OCI-LY7 (cell line): ENCODE results near the gene DGCR8. TPM values are rescaled to one million over a fixed set of nuclear protein-coding genes. Genes with fewer than 3 reads are reported as not detected.
A peak's percentile ranks its signal among the peaks of the same experiment; 100 is the strongest.

Source experiments
- BruUV-seq: library from RNA; stranded (reverse); fragments of 400-500 nt; replicated peaks from 2 replicates; lab custom pipeline; 2021; lab: Mats Ljungman, UMichigan
- CTCF ChIA-PET: fragments of 300-600 bp; sonication (Branson Sonifier 250); formaldehyde crosslinking; loops from one replicate; lab custom pipeline; 2022; ENCODE audit warnings: antibody characterized with exemption; ENCODE audit not compliant: unreplicated experiment; lab: Charles Lee
- POLR2A ChIA-PET: fragments of 300-600 bp; sonication (Branson Sonifier 250); formaldehyde crosslinking; loops from one replicate; lab custom pipeline; 2022; ENCODE audit warnings: antibody characterized with exemption; lab: Charles Lee
- DNase-seq: peaks from one replicate; pipeline ENCODE4 v3.0.0-alpha.2; 2015; ENCODE audit warnings: low spot score
- H2AFZ ChIP-seq: fragments of 200-600 bp; sonication (generic), shearing (Covaris generic); 2 replicates; pipeline ENCODE4 v1.6.1; 2014; ENCODE audit warnings: mild to moderate bottlenecking, antibody characterized with exemption, low read length, moderate library complexity
- H3K27ac ChIP-seq: fragments of 200-600 bp; sonication (generic); 2 replicates; pipeline ENCODE4 v1.5.1; 2014; ENCODE audit warnings: mixed run types, low read depth, mild to moderate bottlenecking, moderate library complexity, low read length, inconsistent platforms; ENCODE audit not compliant: poor library complexity, severe bottlenecking
- H3K36me3 ChIP-seq: fragments of 200-600 bp; sonication (generic); 2 replicates; pipeline ENCODE4 v1.6.1; 2014; ENCODE audit warnings: mild to moderate bottlenecking, antibody characterized with exemption, low read length, moderate library complexity, mixed read lengths; ENCODE audit not compliant: insufficient read depth
- H3K4me1 ChIP-seq: fragments of 200-600 bp; sonication (generic); 2 replicates; pipeline ENCODE4 v1.5.1; 2014; ENCODE audit warnings: mild to moderate bottlenecking, low read length; ENCODE audit not compliant: insufficient read depth, poor library complexity, severe bottlenecking
- H3K4me2 ChIP-seq: fragments of 200-600 bp; sonication (generic); 2 replicates; pipeline ENCODE4 v1.6.1; 2014; ENCODE audit warnings: mild to moderate bottlenecking, low read length
- H3K4me3 ChIP-seq: fragments of 200-600 bp; sonication (generic); 2 replicates; pipeline ENCODE4 v1.5.1; 2014; ENCODE audit warnings: mild to moderate bottlenecking, low read depth, low read length; ENCODE audit not compliant: poor library complexity, severe bottlenecking
- H3K79me2 ChIP-seq: fragments of 200-600 bp; sonication (generic); 2 replicates; pipeline ENCODE4 v1.6.1; 2016; ENCODE audit warnings: low read depth, mild to moderate bottlenecking, low read length, moderate library complexity, mixed read lengths; ENCODE audit not compliant: insufficient read depth
- H3K9me2 ChIP-seq: fragments of 200-600 bp; sonication (generic); 2 replicates; pipeline ENCODE4 v1.6.1; 2016; ENCODE audit warnings: mild to moderate bottlenecking, low read length, mixed read lengths; ENCODE audit not compliant: insufficient read depth
- H3K9me3 ChIP-seq: fragments of 200-600 bp; sonication (generic); 2 replicates; pipeline ENCODE4 v1.6.1; 2014; ENCODE audit warnings: mild to moderate bottlenecking, mixed run types, low read length, mixed read lengths
- H4K20me1 ChIP-seq: fragments of 200-600 bp; sonication (generic); 2 replicates; pipeline ENCODE4 v1.6.1; 2014; ENCODE audit warnings: mild to moderate bottlenecking, antibody characterized with exemption, low read length, moderate library complexity, mixed read lengths; ENCODE audit not compliant: insufficient read depth
- EZH2phosphoT487 ChIP-seq: fragments of 200-600 bp; sonication (generic); IDR thresholded peaks from 2 replicates; pipeline ENCODE4 v1.6.1; 2018; ENCODE audit warnings: low read depth, borderline replicate concordance, mild to moderate bottlenecking, mixed run types, antibody characterized with exemption, low read length, moderate library complexity, mixed read lengths
- intact Hi-C: fragments of 100-400 bp; cut with micrococcal nuclease; formaldehyde crosslinking; loops from one replicate; pipeline ENCODE4 v1.10.0; 2022; ENCODE audit not compliant: unreplicated experiment
- total RNA-seq, 2 experiments: library from RNA; depleted of rRNA in 1 of 2; stranded (reverse); fragments of >200 nt in 1 of 2; shearing (Covaris generic) in 1 of 2; gene quantifications; 2 replicates each; pipeline ENCODE4 v1.2.3, GENCODE V29; 2014 to 2022
- TF ChIP-seq, protein P1 (sequence below): fragments of 200-600 bp; sonication (generic); conservative IDR thresholded peaks from 2 replicates; pipeline ENCODE4 v1.5.1; 2014; ENCODE audit warnings: mild to moderate bottlenecking, antibody characterized with exemption, low read length, moderate library complexity, mixed read lengths

The DGCR8 gene
- total RNA-seq, 2 experiments from 2014 or later = 49.5 to 68.2 TPM

DNA sequence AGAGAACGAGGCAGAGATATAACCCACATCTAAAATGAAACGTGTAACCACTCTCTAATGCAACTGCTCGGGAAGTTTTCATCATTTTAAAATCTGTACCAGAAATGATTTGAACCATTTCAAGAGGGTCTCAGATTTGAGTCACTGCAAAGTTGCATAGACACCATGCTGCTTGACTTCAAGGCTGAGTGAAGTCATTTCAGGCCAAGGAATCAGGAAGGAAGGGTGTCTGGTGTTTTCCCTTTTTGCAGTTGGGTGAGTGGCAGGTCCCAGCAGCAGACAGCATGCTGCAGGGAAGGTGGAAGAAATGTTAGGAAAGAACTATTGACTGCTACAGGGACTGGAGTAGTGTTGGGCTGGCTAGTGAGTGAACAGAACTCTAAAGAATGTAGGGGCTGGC, 42.6 kb upstream of the DGCR8 start:
- H3K4me1 ChIP-seq = peaks cover 32% of the 10 kb centered on the region
- H3K9me3 ChIP-seq = peaks cover 11% of the 10 kb centered on the region
- H3K9me2 ChIP-seq = no peaks in the 10 kb centered on the region
- no peak overlapping the region for H3K27ac ChIP-seq
- no peak overlapping the region for H2AFZ ChIP-seq
- POLR2A ChIA-PET = no interaction called here
- TF ChIP-seq, protein P1, sequence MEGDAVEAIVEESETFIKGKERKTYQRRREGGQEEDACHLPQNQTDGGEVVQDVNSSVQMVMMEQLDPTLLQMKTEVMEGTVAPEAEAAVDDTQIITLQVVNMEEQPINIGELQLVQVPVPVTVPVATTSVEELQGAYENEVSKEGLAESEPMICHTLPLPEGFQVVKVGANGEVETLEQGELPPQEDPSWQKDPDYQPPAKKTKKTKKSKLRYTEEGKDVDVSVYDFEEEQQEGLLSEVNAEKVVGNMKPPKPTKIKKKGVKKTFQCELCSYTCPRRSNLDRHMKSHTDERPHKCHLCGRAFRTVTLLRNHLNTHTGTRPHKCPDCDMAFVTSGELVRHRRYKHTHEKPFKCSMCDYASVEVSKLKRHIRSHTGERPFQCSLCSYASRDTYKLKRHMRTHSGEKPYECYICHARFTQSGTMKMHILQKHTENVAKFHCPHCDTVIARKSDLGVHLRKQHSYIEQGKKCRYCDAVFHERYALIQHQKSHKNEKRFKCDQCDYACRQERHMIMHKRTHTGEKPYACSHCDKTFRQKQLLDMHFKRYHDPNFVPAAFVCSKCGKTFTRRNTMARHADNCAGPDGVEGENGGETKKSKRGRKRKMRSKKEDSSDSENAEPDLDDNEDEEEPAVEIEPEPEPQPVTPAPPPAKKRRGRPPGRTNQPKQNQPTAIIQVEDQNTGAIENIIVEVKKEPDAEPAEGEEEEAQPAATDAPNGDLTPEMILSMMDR = no peak
- no peak for TF ChIP-seq EZH2phosphoT487
- CTCF ChIA-PET = no interaction called here
- H3K4me2 ChIP-seq = no peak overlapping the region
- no peaks in the 10 kb centered on the region for H4K20me1 ChIP-seq
- BruUV-seq = TSS peak; percentile 52
- no peak overlapping the region for H3K4me3 ChIP-seq
- H3K79me2 ChIP-seq = no peaks in the 10 kb centered on the region
- peaks cover 36% of the 10 kb centered on the region for H3K36me3 ChIP-seq
- intact Hi-C loops = no loop called here
- DNase-seq = no peak

DNA sequence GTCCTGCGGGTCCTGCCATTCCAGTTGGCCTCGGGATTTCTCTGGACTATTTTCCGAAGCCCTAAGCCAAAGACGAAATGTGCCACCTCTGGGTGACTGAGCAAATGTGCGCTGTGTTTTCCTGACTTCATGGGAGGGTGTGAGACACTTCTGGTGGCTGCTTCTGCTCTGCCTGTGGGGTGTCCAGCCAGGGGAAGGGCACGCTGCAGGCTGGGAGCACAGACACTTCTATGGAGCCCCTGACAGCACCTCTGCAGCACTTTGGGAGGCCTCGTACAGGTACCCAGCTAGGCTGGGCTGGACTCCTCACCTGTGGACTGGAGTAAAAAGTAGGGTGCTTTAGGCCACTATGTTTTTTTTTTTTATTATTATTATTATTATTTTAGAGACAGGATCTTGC, 41.5 kb upstream of the DGCR8 start:
- CTCF ChIA-PET = no interaction called here

DNA sequence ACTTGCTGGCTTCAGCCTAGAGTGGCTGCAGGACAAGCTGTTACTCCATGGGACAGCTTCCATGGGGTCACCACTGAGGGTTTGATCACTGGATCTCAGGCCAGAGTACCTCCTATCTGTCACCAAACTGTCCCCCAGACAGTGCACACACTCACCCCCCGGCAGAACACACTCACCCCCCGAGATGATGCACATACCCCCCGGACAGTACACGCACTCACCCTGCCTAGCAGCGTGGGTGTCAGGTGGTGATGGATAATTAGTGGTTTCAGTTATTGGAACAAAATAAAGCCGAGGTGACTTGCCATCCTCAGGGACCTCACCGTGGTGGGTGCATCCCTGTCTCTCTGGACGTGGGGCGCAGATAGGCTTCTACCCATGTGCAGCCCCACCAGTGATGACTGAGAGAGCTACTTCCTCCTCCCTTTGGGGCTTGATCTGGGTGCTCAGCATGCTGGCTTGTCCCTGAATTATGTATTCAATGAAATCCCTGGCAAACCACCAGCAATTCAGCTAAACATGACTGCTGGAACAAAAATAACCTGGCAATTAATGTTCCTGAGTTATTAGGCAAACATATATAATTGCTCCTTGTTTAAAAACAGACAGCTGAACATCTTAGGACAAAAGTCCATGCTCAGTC, 40.2 kb upstream of the DGCR8 start:
- no TSS peak for BruUV-seq
- Histone ChIP-seq H3K9me3 (peaks cover 4% of the 10 kb centered on the region), H4K20me1 (no peaks in the 10 kb centered on the region), H3K27ac (no peak overlapping the region), H3K79me2 (no peaks in the 10 kb centered on the region), H3K4me3 (no peak overlapping the region), H3K4me1 (peaks cover 8% of the 10 kb centered on the region), H3K36me3 (peaks cover 30% of the 10 kb centered on the region), H3K9me2 (no peaks in the 10 kb centered on the region), H2AFZ (no peak overlapping the region), H3K4me2 (no peak overlapping the region)
- TF ChIP-seq EZH2phosphoT487 = no peak
- TF ChIP-seq, protein P1 = no peak
- CTCF ChIA-PET = no interaction called here
- POLR2A ChIA-PET = no interaction called here
- DNase-seq = no peak
- intact Hi-C loops = no loop called here

More for the DNA sequence above, 41.5 kb upstream of the DGCR8 start:
- Histone ChIP-seq H3K9me3 (peaks cover 11% of the 10 kb centered on the region), H3K4me1 (peaks cover 21% of the 10 kb centered on the region), H3K79me2 (no peaks in the 10 kb centered on the region), H3K4me2 (no peak overlapping the region), H4K20me1 (no peaks in the 10 kb centered on the region), H3K9me2 (no peaks in the 10 kb centered on the region), H3K27ac (no peak overlapping the region), H3K4me3 (no peak overlapping the region), H3K36me3 (peaks cover 36% of the 10 kb centered on the region), H2AFZ (no peak overlapping the region)
- no peak for DNase-seq
- no peak for TF ChIP-seq EZH2phosphoT487
- TF ChIP-seq, protein P1 = no peak
- POLR2A ChIA-PET = no interaction called here
- BruUV-seq = no TSS peak
- intact Hi-C loops = no loop called here
